ENCODE results near the gene LTA4H.

DNA sequence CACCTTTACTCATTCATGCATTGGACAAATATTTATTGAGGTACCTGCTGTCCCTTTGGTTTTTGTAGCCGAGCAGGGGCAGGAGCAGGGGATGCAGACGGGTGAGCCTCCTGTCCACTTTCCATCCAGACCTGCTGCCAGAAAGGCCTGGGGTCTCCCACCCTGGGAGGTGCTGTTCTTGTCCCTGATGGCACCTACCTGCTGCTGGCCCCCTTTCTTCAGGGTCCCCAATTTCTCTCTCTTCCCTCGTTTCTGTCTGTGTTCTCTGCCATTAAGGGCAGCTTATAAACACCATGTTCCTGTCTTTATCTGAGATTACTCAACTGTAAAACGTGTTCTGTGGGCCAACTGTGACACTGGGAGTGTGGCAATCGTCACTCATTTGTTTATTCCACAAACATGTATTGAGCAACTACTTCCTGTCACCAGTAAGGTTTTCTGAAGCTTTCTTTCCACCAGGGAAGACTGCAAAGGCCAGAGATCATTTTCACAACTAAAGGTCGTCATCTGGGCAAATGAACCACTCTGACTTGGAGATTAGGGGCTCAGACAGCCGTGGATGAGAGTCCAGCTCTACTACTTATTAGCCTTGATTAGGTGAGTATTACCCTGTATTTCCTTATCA lies 39.2 kb downstream of the LTA4H start, which contains the start of gene HAL:
- TF ChIP-seq HDAC2 (IDR thresholded peaks at IDR 0.05): no peak
- TF ChIP-seq POLR2AphosphoS5 (IDR thresholded peaks at IDR 0.05; ENCODE audit: low read length): no peak

Data from GM12878 (cell line).